ENCODE measurements around the gene TSGA10.
A peak's percentile ranks its signal among the peaks of the same experiment; 100 is the strongest.
"Not testable (repeated sequence)": the region's sequence is repeated elsewhere in the genome, so short reads cannot be mapped to it uniquely, and the experiment has no call there.

The TSGA10 gene

GRCh38 chr2:99154643-99155536 lies at the start of gene TSGA10, which contains the start of gene LIPT1:
TSS of gene TSGA10 (minus strand) at chr2:99154942. CDS start at chr2:99109439, 45,503 bp downstream.
TSS of gene LIPT1 (plus strand) at chr2:99154967. CDS start at chr2:99161958, 6,991 bp downstream.
- peak; percentile 86 to 93 (median 88) for DNase-seq (ENCODE audit: low read depth in 3 of 3)

GRCh38 chr2:99201959-99202678 lies 47.4 kb upstream of the TSGA10 start:
- DNase-seq (ENCODE audit: low read depth in 3 of 3): no peak

DNA sequence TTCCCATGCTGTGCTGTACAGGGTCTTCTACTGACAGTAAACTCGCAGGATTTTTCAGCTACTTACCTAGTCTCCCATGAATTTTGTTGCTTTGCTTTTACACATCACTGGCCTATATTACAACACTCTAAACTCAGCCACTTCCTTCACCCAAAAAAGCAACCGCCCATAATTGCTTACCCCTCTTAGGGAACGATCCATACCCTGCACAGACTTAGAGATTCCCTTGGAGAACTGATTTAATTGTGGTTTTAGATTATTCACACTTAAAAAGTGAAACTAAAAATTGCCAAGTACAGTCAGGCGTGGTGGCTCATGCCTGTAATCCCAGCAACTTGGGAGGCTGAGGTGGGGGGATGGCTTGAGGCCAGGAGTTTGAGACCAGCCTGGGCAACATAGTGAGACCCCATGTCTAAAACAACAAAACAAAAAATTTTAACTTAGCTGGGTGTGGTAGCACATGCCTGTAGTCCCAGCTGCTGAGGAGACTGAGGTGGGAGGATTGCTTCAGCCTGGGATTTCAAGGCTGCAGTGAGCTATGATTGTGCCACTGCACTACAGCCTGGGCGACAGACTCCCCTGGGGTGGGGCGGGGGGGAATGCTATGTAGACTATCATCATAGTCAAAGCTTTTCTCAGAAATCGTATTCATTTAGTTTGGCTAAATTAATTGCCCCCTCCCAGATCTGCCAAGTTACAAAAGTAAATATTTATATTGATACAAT lies 45.5 kb upstream of the TSGA10 start:
- no peak for DNase-seq (ENCODE audit: low read depth in 3 of 3)

DNA sequence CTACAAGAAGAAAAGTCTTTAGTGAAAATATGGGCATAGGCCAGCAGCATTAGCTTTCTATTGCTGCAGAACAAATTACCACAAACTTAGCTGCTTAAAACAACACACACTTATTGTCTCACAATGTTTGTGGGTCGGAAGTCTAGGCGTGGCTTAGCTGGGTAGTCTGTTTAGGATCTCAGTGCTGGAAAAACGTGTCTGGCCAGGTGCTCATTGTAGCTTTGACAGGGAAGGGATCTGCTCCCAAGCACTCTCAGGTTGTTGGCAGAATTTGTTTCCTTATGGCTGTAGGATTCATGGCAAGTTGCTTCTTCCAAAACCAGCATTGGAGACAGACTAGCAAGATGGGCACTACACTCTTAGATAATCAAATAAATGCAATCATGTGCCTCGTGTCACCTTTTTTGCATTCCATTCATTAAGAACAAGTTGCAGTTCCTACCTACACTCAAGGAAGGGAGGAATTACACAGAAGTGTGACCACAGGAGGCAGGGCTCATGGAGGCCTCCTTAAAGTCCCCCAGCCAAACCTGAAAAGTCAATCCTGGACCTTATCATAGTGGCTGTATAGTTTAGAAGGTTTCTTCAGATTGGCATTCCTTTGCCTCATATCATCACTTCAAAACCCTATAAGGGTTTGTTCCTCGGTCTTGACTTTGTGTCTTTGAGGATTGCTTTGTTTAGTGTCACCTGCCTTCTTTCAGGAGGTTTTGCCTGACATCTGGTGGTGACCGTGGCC lies 43.5 kb upstream of the TSGA10 start:
- no peak for DNase-seq (ENCODE audit: low read depth in 3 of 3)

- not testable (repeated sequence) for DNase-seq (ENCODE audit: low read depth in 3 of 3)
These were observed 37.6 kb upstream of the TSGA10 start for GRCh38 chr2:99192364-99192763.

DNA sequence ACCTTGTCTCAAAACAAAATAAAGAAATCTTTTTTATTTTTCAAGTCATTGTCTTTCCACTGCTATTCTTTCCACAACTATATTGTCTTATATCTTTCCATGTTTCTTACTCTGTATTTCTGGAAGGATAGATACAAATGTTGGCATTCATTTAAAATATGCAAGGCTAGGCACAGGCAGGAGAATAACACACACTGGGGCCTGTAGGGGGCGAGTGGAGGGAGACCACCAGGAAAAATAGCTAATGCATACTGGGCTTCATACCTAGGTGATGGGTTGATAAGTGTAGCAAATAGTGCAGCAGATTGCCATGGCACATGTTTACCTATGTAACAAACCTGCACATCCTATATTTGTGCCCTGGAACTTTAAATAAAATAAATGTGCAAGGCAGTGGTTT lies 35.8 kb upstream of the TSGA10 start:
- DNase-seq (ENCODE audit: low read depth in 3 of 3): no peak

DNA sequence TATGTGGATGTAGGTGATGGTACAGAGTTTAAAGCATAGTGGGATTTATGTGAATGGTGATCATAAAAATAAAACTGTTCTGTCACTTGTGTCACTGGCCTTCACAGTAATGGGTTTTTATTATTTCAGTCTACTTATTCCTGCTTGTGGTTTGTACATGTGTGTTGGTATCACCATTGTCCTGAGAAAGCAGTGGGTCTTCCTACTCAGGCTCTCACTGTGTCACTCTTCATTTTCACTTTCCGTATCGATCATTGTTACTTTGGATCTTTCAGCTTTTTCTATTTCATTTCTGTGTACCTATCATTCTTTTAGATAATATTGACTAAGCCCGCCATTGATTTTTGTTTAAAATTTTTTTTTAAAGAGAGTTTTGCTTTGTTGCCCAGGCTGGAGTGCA lies 33.6 kb upstream of the TSGA10 start:
- no peak for DNase-seq (ENCODE audit: low read depth in 3 of 3)

DNA sequence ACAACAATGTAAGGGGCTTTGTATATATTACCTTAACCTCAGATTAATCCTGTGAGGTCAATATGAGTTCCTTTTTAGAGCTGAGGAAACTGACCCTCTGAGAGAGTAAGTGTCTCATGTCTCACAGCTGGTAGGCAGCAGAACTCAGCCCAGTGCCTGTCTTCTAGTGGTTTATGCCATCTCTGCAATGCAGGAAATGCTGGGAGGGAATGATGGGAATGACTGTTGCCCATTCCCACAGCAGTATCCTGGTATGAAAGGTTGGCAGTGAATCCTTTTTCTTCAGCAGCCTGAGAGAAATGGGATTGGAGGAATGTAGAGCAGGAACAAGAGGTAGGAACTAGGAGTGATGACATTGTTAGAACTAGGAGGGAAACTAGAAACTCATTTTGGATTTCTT lies 32.3 kb upstream of the TSGA10 start:
- DNase-seq (ENCODE audit: low read depth in 3 of 3): no peak

DNA sequence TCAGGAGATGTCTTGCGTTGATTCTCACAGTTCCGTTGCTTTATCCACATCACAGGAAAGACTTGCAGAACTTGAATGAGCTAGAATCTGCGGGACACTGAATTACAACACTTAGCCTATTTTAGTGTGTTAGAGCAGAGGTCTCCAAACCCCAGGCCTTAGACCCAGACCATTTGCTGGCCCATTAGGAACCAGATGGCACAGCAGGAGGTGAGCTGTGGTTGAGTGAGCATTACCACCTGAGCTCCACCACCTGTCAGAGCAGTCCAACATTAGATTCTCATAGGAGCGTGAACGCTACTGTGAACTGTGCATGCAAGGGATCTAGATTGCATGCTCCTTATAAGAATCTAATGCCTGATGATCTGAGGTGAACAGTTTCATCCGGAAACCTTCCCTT lies 30.1 kb upstream of the TSGA10 start:
- no peak for DNase-seq (ENCODE audit: low read depth in 3 of 3)

DNA sequence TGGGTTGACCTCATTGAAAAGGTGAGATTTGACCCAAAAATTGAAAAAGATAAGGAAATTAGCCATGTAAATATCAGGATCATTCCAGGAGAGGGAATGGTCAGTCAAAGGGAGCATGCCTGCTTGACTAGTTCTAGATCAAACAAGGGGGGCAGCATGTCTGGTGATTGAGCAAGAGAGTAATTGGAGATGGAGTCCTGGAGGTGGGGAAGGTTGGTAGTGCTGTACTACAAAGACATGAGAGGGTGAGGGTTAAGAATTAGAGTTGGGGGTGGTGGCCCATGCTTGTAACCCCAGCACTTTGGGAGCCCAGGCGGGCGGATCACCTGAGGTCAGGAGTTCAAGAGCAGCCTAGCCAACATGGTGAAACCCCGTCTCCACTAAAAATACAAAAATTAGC lies 28.3 kb upstream of the TSGA10 start:
- no peak for DNase-seq (ENCODE audit: low read depth in 3 of 3)

DNA sequence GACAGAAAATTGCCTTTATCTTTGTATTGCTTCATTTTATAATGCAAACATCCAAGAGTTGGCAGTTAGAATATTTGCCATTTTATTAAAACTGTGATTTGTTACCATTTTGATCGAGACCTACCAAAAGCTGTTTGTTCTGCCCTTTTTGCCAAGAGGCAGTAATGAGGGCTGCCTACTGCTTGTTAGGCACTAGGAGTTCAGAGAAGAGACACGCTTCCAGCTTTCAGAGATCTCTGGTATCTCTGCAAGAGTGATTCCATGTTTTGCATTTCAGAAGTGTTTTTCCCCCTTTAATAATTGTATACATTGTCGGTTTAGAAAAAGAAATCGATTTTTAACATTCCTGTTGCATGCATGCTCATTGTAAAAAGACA lies 26.9 kb upstream of the TSGA10 start:
- no peak for DNase-seq (ENCODE audit: low read depth in 3 of 3)

- peak; percentile 77 to 84 (median 82) for DNase-seq (ENCODE audit: low read depth in 3 of 3)
These were observed 26.2 kb upstream of the TSGA10 start, which contains the start of the genes MITD1 and MRPL30 for GRCh38 chr2:99180755-99181623. TSS of gene MITD1 (minus strand) at chr2:99181058. CDS start at chr2:99180981, 77 bp downstream. TSS of gene MRPL30 (plus strand) at chr2:99181184. CDS start at chr2:99186204, 5,020 bp downstream.

DNA sequence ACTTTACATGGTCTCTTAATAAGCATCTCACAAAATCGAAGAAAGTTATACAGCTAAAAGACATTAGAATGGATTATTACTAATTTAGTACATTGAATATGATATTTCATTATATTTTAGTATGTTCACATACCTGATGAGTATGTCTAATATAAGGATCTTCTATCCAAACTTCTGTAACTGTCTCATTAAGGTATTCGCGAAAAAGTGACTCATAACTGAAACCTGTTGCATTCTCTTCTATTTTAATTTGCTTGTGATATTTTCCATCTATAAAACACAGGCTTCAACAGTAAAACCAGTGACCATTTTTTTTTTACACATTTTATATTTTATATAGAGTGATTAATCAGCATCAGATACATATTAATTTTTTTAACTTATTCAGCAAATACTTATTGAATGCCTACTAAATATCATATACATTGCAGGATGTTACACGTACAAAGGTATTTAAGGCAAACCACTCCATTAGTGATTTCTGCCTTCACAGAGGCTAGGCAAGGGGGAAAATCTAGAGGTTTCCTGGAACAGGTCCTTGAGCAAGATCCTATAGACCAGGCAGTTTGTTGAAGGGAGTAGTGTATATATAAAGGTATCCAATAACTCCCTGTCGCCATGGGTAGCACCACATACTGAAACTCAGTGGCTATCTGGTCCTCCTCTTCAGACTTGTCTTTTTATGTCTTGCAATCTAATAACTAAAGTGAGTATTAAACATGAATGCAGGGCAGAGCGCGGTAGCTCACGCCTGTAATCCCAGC lies 16.8 kb upstream of the TSGA10 start:
- DNase-seq (ENCODE audit: low read depth in 3 of 3): no peak

- no peak for DNase-seq (ENCODE audit: low read depth in 3 of 3)
These were observed 14.8 kb upstream of the TSGA10 start for GRCh38 chr2:99169534-99169933.

DNA sequence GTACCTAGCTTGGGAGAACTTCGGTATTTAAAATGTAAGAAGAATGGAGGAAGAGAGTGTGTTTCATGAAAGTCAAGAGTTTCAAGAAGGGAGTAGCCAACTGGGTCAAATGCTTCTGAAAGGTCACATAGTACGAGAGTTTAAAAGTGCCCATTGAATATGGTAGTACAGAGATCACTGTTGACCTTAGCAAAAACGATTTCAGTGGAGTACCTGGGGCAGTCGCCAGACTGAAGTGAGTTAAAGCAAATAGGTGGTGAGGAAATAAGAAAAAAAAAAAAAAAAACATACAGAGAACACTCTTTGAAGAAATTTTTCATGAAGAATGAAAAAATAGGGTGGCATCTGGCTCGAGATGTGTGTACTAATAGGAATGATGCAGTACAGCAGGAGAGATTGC lies 11.5 kb upstream of the TSGA10 start:
- no peak for DNase-seq (ENCODE audit: low read depth in 3 of 3)

DNA sequence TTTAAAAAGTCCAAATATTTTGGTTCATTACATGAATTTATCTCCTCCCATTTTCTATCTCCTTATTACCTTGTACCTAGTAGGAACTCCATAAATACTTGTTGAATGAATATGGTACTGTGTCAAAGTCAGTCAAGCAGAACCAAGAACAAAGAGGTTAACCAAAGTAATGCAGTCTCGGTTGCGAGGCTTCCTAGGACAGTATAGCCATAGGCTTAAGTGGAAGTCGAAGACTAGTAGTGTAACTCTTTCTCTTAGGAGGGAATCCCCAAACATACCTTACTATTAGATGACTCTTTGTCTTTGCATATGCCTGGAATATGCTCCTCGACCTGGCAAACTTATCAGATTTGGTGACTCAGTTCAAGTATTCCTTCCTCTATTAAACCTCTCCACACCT lies 4.9 kb upstream of the TSGA10 start:
- DNase-seq (ENCODE audit: low read depth in 3 of 3): no peak

DNA sequence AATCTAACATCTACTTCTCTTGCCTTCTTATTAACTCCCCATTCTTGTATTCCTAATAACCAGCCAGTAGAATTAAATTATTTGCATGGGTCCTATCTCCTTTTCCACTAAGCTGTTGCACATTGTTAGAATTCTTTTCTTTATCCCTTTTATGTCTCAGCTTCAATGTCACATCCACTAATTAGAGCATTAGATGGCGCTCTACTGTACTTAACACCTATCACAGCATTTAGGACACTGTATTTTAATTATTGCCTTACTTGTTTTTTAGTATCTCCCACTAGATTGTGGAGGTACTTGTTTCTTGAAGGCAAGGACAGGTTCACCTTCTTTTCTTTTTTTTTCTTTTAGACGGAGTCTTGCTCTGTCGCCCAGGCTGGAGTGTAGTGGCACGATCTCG lies 3.9 kb upstream of the TSGA10 start:
- DNase-seq (ENCODE audit: low read depth in 3 of 3): no peak

DNA sequence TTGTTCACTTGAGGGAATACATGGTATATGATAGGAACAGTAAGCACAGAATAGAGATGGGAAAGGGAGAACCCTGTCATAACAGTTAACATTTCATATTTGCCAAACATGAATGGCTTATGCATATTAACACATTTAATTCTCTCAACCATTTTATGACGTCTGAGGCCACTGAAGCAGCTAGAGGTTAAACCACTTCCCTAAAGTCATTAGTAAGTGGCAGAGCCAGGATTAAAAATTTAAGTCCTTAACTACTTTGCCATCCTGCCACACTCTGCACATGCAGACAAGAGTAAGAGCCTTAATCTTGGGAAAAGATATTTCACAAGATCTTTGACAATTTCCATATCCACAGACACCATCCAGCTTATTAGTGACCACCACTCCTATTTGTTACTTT lies 2.1 kb upstream of the TSGA10 start:
- no peak for DNase-seq (ENCODE audit: low read depth in 3 of 3)

- DNase-seq (ENCODE audit: low read depth in 3 of 3): no peak
These were observed 679 bp downstream of the TSGA10 start for GRCh38 chr2:99153921-99154604.

Data from stimulated activated CD4-positive, alpha-beta T cell treated with anti-CD3 and anti-CD28 coated beads, TNF-alpha, amount 100 ng/mL, for 24 hours (primary cell).